Esophagus muscularis mucosa (tissue), 4 donors: ENCODE data around the gene LMF2. TPM values are rescaled to one million over a fixed set of nuclear protein-coding genes. Genes with fewer than 3 reads are reported as not detected.

Experiments used
- DNase-seq: peaks from one replicate; pipeline ENCODE4 v3.0.0-alpha.2; 2017; ENCODE audit errors: extremely low spot score
- H3K27ac ChIP-seq, 4 donors: fragments of 200-600 bp; sonication (generic); replicated peaks in 1 of 4; 1 replicate in 3 of 4; 2 replicates in 1 of 4; pipeline ENCODE4 v1.5.1; 2016 to 2019; ENCODE audit warnings: mild to moderate bottlenecking in 1 of 4
- H3K27me3 ChIP-seq, 4 donors: fragments of 200-600 bp; sonication (generic); one replicate each; pipeline versions ENCODE4 v1.5.1 to v1.6.0; 2016 to 2019
- H3K36me3 ChIP-seq, 4 donors: fragments of 200-600 bp; sonication (generic); one replicate each; pipeline ENCODE4 v1.5.1; 2016 to 2019
- H3K4me1 ChIP-seq, 4 donors: fragments of 200-600 bp; sonication (generic); one replicate each; pipeline ENCODE4 v1.5.1; 2016 to 2019
- H3K4me3 ChIP-seq, 4 donors: fragments of 200-600 bp; sonication (generic); 1 replicate in 2 of 4; 2 replicates in 2 of 4; pipeline ENCODE4 v1.5.1; 2016 to 2019; ENCODE audit warnings: mild to moderate bottlenecking in 4 of 4, moderate library complexity in 1 of 4
- H3K9me3 ChIP-seq, 4 donors: fragments of 200-600 bp; sonication (generic); 1 replicate in 3 of 4; 2 replicates in 1 of 4; pipeline ENCODE4 v1.5.1; 2016 to 2019
- CTCF ChIP-seq, 3 experiments: fragments of 200-600 bp in 2 of 3; fragments of 450-650 bp in 1 of 3; sonication (generic) in 2 of 3; IDR thresholded peaks; one replicate each; pipeline ENCODE4 v1.5.1; 2017 to 2019; ENCODE audit warnings: antibody characterized with exemption in 3 of 3, mild to moderate bottlenecking in 2 of 3, moderate library complexity in 1 of 3
- EP300 ChIP-seq: sonication (generic); formaldehyde crosslinking; IDR thresholded peaks from one replicate; pipeline ENCODE4 v1.6.1; 2017; ENCODE audit warnings: antibody characterized with exemption
- POLR2A ChIP-seq: fragments of 450-650 bp; IDR thresholded peaks from one replicate; pipeline ENCODE4 v1.6.1; 2017; ENCODE audit warnings: antibody characterized with exemption, moderate library complexity, mild to moderate bottlenecking, low read depth
- POLR2AphosphoS5 ChIP-seq, 2 donors: sonication (generic); formaldehyde crosslinking; IDR thresholded peaks; one replicate each; pipeline ENCODE4 v1.6.1; 2017; ENCODE audit warnings: antibody characterized with exemption in 2 of 2
- WGBS: methylation state at CpG from one replicate; pipeline ENCODE4 v1.1.5; 2018; 5-methylcytosine and 5-hydroxymethylcytosine counted together
- intact Hi-C: fragments of 100-400 bp; cut with DNase I; formaldehyde crosslinking; loops from one replicate; pipeline ENCODE4 v1.15.1; 2023
- total RNA-seq, 4 donors: library from RNA; depleted of rRNA; stranded (reverse); fragments of >200 nt; gene quantifications; one replicate each; pipeline versions ENCODE4 v1.1.0 to v1.2.1, GENCODE V29; 2016

Gene LMF2
- total RNA-seq, 4 donors from 2014 or later = 34.9 to 67.1 (median 46.8) TPM

- no peaks in the 10 kb centered on the region for H3K4me1 ChIP-seq
- no peak for TF ChIP-seq CTCF (IDR thresholded peaks at IDR 0.05)
- no peak for TF ChIP-seq POLR2AphosphoS5 (IDR thresholded peaks at IDR 0.05)
- TF ChIP-seq POLR2A = no peak
- no peak for TF ChIP-seq EP300
- H3K27me3 ChIP-seq = no peaks in the 10 kb centered on the region
- intact Hi-C loops = no loop called here
- no peak overlapping the region for H3K27ac ChIP-seq
- H3K4me3 ChIP-seq = no peak overlapping the region
- H3K36me3 ChIP-seq = peaks cover 97 to 100% (median 99%) of the 10 kb centered on the region in 4 donors
- H3K9me3 ChIP-seq = no peaks in the 10 kb centered on the region
- no peak for DNase-seq
- 87% methylated on average over 20 of the region's 22 CpGs for WGBS
Measured at GRCh38 chr22:50459016-50459415, 48.5 kb downstream of the LMF2 start.

- WGBS = 86% methylated on average over 18 of the region's 34 CpGs
- H3K36me3 ChIP-seq = peaks cover 76 to 92% (median 82%) of the 10 kb centered on the region in 4 donors
- intact Hi-C loops = no loop called here
Measured at GRCh38 chr22:50456466-50457234, 50.9 kb downstream of the LMF2 start.

GRCh38 chr22:50456026-50456425 lies 51.5 kb downstream of the LMF2 start:
- TF ChIP-seq POLR2A = no peak
- no peak for TF ChIP-seq EP300
- no peak for TF ChIP-seq POLR2AphosphoS5 (IDR thresholded peaks at IDR 0.05)
- no peak for TF ChIP-seq CTCF (IDR thresholded peaks at IDR 0.05)
- peaks cover 70 to 92% (median 77%) of the 10 kb centered on the region in 4 donors for H3K36me3 ChIP-seq
- no peaks in the 10 kb centered on the region for H3K27me3 ChIP-seq

More at GRCh38 chr22:50456466-50457234, 50.9 kb downstream of the LMF2 start:
- H3K4me1 ChIP-seq = no peaks in the 10 kb centered on the region
- H3K9me3 ChIP-seq = no peaks in the 10 kb centered on the region
- TF ChIP-seq POLR2A (no peak), CTCF (IDR thresholded peaks at IDR 0.05) (no peak), EP300 (no peak), POLR2AphosphoS5 (IDR thresholded peaks at IDR 0.05) (no peak)
- no peak overlapping the region for H3K27ac ChIP-seq
- no peak overlapping the region for H3K4me3 ChIP-seq
- no peak for DNase-seq
- no peaks in the 10 kb centered on the region for H3K27me3 ChIP-seq

GRCh38 chr22:50455201-50455600 lies 52.3 kb downstream of the LMF2 start:
- peaks cover 61 to 91% (median 75%) of the 10 kb centered on the region in 4 donors for H3K36me3 ChIP-seq

More at GRCh38 chr22:50456026-50456425, 51.5 kb downstream of the LMF2 start:
- no peaks in the 10 kb centered on the region for H3K4me1 ChIP-seq
- no peak overlapping the region for H3K4me3 ChIP-seq
- H3K9me3 ChIP-seq = no peaks in the 10 kb centered on the region
- DNase-seq = no peak
- WGBS = 87% methylated on average over 9 of the region's 11 CpGs
- no peak overlapping the region for H3K27ac ChIP-seq
- intact Hi-C loops = no loop called here

More at GRCh38 chr22:50455201-50455600, 52.3 kb downstream of the LMF2 start:
- 93% methylated on average over 15 of the region's 18 CpGs for WGBS
- intact Hi-C loops = no loop called here
- H3K27ac ChIP-seq = no peak overlapping the region
- H3K4me1 ChIP-seq = no peaks in the 10 kb centered on the region
- TF ChIP-seq POLR2A = no peak
- TF ChIP-seq EP300 = no peak
- no peak for TF ChIP-seq CTCF (IDR thresholded peaks at IDR 0.05)
- TF ChIP-seq POLR2AphosphoS5 (IDR thresholded peaks at IDR 0.05) = no peak
- no peak overlapping the region for H3K4me3 ChIP-seq
- H3K9me3 ChIP-seq = no peaks in the 10 kb centered on the region
- DNase-seq = no peak
- H3K27me3 ChIP-seq = no peaks in the 10 kb centered on the region
